GM10847 (cell line): ENCODE measurements around the gene IL18RAP.

Experiments used
- POLR2A ChIP-seq: IDR thresholded peaks from 2 replicates; pipeline ENCODE4 v1.6.1; 2011; ENCODE audit not compliant: insufficient read length; ENCODE audit errors: extremely low read depth

Gene IL18RAP

DNA sequence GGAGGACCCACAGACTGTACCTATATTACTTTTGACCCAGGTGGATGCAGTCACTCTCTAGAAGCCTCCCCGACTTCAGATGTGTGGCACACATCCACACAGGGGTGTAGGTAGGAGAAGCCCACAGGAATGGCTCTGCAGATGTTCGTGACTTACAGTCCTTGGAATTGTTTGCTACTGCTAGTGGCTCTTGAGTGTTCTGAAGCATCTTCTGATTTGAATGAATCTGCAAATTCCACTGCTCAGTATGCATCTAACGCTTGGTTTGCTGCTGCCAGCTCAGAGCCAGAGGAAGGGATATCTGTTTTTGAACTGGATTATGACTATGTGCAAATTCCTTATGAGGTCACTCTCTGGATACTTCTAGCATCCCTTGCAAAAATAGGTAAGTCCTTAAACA lies 50.7 kb downstream of the IL18RAP start:
- no peak for TF ChIP-seq POLR2A

DNA sequence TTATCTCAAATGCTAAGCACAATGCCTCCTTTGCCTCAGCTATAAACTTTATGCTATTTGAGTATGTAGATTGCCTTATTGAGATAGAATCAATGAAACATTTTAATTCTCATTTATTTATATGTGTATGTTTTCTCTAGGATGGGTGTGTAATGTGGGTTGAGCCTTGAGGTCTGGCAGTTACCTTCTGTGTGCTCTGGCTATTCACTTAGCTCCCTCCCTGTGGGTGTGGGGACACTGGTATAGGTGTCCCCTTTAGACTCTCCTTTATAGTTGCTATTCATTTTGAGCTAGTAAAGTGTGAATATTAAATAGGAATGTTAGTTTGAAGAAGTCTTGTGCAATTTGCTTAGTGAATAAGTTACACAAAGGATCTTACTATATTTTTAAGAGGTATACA lies 51.8 kb downstream of the IL18RAP start:
- no peak for TF ChIP-seq POLR2A

DNA sequence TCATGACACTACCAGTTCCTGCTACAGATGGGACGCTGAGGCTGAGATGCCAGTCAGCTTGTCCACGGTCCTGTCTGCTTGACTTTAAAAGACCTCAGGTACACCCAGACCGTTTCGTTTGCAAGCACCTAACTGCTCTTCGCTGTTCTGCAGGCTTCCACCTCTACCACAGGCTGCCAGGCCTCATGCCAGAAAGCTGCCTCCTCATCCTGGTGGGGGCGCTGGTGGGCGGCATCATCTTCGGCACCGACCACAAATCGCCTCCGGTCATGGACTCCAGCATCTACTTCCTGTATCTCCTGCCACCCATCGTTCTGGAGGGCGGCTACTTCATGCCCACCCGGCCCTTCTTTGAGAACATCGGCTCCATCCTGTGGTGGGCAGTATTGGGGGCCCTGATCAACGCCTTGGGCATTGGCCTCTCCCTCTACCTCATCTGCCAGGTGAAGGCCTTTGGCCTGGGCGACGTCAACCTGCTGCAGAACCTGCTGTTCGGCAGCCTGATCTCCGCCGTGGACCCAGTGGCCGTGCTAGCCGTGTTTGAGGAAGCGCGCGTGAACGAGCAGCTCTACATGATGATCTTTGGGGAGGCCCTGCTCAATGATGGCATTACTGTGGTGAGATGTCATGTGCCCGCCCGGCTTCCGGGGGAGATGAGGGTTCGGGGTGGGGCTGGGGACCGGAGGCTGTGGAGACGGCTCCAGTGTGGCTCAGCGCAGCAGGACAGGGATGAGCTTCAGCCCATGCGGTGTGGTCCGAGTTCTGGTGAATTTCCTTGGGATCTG lies 55.9 kb downstream of the IL18RAP start:
- no peak for TF ChIP-seq POLR2A

DNA sequence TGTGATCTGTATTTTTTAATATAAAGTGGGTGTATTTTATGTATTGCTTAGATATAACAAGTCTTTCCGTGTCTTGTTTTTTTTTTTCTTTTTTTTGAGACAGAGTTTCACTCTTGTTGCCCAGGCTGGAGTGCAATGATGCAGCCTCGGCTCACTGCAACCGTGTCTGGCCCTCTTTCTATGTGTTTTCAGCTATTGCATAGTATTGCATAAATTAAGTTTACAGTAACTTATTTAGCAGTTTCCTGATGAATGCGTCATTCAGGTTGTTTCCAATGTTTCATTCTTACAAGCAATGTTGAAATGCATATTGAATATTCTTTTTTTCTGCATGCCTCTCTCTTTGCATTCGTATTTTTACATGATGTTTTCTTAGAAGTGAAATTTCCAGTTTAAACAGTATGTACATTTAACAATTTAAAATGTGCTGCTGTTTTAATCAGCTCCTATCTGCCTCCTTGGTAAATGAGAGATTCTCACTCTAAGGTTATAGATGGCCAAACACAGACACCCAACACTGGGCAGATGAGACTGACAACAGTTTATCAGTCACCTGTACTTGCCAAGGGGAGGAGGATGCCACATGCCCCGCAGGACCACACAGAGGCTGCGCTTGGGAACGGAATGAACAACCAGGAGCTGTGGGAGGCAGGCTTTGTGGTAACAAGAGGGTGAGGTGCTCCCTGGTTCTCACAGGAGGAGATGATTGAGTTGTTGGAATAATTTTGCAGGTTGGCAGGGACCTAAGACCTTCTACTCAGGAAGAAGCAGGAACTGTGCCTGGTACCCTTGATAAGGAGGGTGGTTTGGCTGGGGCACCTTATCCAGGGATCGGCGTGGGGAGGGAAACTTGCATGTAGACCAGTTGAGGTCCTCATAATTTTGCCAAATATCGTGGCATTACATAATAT lies 57.6 kb downstream of the IL18RAP start:
- no peak for TF ChIP-seq POLR2A

DNA sequence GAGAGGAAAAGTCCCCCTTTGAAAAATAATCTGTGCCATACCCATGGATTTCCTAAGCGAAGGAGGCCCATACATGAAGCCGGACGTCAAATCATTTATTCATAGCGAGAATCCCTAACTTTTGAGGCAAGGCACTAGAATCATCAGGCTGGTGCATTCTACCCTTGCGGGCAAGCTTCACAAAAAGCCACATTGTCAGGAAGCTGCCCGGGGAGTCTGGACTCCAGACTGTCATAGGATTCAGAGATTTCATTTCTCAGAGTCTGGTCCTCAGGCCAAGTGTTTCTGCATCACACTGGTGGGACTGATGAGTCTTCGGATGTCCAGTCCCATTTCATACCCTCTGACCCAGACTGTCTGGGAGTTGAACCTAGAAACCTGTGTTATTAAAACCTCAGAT lies 59.0 kb downstream of the IL18RAP start:
- TF ChIP-seq POLR2A = no peak

DNA sequence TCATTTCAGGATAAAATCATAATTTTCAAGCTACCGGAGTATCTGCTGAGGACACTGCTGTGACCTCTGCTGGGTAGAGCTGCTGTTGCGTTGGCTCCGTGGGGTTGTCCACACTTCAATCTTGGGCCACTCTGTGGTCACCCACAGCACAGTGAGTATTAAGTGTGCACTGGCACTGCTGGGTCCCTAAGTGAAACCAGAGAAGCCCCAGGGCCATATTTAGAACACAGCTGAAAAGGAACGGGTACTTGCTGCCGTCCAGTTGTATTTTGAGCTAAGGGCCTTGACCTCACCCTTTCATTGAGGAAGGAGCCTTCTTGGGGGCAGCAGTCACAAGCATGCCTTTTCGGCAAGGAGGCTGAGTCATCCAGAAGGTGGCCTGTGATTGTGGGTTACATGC lies 60.1 kb downstream of the IL18RAP start:
- no peak for TF ChIP-seq POLR2A

DNA sequence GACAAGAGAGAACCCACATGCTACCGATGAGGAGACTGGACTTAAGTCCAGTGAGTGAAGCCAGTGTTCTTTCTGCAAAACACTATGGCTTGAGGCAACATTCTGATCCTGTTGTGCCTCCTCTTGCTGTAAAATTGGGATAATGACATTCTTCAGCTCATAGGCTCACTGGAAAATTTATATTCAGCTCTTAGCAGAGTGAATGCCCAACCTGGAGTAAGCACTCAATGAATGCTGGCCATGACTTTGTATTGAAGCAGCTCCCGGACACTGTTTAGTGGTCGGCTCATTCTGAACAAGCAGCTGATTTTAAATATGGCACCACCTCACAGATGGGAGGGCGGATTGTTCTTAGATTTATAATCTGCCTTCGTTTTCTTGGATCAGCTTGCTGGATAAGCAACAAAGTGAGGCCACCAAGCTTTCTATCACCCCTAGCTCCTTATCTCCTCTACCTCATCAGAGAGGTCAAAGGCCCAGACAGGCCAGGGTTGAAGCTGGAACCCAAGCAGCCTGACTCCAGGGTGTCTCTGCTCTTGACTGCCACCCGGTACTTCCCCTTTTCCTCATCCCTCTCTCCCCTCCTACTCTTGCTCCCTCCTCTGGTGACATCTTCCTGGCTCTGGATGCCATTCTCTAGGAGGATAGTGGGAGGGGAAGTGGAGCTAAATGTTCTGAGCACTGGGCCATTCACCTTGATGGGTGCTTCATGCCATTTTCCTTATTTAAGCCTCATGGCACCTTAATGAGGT lies 61.5 kb downstream of the IL18RAP start:
- TF ChIP-seq POLR2A = no peak

DNA sequence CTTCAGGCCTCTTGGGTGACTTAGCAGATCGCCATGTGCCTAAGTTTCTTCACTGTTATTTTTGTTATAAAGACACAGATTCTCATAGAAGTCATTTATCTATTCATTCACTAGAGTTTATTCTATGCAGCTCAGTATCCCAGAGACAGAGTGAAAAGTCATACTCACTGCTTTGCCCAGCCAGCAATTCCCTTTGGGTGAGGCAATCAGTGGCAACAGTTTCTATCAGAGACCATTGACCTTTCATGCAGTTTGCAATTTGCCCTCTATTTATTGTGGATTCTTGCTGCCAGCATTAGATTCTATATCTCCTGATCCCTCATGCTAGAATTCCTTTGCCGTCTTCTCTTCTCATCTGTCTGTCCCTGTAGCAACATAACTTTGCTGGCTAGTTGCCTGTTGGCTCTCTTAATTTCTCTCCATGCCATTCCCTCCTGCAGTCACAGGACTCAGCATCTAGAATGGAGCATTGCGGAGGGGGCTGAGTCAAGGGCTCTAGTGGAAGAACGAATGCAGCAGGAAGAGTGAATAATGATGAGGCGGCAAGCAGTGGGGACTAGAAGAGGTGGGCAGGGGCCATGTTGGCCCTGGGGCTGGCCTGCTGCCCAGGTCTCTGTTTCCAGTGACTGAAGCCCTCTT lies 62.3 kb downstream of the IL18RAP start:
- TF ChIP-seq POLR2A = no peak

DNA sequence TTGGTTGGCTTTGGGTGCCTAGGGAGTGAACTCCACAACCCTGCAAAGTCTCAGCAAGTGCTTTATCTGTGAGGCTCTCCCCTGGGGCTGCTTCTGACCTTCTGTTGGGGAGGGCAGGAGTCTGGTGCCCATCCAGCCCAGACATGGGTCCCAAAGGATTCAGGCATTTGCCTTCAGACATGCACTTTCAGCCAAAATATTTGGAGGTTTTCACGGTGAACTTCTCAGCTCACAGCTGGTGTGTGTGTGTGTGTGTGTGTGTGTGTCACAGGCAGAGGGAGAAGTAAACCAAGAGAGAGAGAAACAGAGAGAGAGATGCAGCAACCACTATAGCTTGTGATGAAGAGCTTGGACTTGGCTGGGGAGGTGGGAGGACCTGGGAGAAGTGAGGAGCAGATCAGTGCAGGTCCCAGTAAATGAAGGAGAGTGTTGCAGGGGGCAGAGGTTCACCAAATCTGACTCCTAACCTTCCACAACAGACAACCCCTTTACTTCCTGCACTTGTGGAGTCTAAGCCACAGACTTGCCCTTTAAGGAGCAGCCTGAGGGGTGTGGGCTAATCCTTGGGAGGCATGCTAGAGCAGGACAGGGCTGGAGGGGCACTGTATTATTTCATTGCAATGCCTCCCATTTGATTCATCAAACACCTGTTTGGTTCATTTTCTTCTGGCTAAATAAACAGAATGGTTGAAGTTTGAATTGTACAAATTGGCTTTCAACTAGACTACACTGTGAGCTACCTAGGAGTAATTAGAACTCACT lies 64.2 kb downstream of the IL18RAP start:
- TF ChIP-seq POLR2A = no peak

DNA sequence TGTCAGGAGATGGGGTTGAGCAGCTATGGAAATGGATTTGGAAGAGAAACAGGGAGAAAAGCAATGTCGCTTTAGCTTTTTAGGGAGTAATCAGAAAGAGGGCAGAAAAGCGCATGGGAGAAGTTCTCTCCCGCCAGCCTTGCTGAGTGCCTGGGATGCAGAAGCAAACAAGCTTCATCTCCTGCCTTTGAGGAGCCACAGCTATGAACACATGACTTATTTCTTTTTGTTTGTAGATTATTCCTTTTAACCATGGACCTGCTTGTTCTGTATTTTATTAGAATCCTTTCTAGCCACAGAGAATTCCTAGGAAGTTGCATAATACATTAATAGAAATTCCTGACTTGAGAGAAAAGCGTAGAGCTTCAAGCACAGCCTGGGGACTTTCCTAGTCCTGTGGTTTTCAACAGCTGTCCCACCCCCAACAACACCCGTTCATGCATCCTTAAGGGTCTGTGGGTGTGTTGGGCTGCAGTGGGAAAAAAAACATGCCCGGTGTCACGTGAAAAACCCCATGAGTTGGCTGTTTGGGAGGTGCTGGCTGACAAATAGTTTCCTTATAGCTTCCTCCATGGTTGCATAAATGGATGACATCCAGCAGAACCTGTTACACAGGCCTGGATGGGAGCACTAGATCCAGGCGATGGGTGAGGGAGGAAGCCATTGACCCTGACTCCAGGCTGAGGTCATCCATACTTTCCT lies 65.0 kb downstream of the IL18RAP start:
- TF ChIP-seq POLR2A = no peak

DNA sequence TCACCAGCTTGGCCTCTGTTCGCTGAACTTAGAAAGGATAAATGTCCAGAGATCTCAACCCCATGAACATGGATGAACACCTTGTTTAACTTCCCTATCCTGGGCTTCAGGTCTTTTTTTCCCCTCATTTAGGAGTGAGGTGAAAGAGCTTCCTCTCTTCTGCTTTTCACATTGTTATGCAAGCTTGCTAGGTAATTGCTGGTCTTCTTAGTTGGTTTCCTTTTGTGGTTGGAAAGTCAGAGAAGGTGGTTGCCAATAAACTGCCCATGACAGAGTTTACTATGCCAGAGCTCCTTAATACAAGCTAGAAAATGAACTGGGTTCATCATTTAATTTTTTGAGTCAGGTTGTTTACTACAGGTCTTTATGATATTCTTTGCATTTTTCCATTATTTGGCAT lies 66.7 kb downstream of the IL18RAP start:
- TF ChIP-seq POLR2A = no peak

DNA sequence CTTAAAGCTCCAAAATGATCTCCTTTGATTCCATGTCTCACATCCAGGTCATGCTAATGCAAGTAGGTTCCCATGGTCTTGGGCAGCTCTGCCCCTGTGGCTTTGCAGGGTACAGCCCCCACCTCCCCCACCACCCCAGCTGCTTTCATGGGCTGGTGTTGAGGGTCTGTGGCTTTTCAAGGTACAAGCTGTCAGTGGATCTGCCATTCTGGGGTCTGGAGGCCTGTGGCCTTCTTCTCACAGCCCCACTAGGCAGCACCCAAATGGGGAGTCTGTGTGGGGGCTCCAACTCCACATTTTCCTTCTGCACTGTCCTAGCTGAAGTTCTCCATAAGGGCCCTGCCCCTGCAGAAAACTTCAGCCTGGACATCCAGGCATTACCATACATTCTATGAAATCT lies 69.0 kb downstream of the IL18RAP start:
- no peak for TF ChIP-seq POLR2A

DNA sequence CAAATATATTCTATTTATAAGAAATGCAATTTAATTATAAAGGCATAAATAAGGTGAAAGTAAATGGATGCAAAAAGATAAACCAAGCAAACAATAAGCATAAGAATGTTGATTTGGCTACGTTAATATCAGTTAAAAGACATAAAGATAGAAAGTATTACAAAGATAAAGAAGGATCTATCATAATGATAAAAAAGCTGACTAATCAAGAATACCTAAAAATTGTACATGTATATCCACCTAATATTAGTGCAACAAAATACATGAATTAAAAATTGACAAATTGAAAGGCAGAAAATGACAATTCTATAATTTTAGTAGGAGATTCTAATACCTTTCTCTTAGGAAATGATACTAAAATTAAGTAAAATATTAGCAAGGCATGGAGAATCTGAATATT lies 71.6 kb downstream of the IL18RAP start:
- no peak for TF ChIP-seq POLR2A

DNA sequence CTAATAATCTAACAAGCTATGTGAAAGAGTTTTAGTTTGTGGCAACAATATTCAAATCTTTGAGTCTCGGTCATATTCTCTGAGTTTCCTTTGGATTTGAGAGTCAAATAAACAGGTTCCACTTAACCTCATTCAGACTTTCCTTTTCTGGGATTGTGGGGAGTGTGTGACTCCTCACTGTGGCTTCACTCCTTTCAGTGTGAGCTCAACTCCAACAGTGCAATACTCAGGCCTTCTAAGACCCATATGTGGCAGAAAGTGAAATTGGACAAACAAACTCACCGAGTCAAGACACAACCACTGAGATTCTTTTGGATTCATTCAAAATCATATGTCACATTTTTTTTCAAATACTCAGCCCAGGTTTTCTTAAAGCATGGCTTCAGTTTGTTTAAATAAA lies 75.5 kb downstream of the IL18RAP start:
- no peak for TF ChIP-seq POLR2A
